HG02852 (cell line): ENCODE results near the gene CDKN1A.
"Not testable (repeated sequence)": the region's sequence is repeated elsewhere in the genome, so short reads cannot be mapped to it uniquely, and the experiment has no call there.

Experiments used
- ATAC-seq: cut with Tn5 transposase; IDR thresholded peaks from one replicate; pipeline ENCODE4 v1.9.1; 2021; ENCODE audit warnings: mild to moderate bottlenecking, moderate library complexity; ENCODE audit not compliant: unreplicated experiment

The CDKN1A gene

DNA sequence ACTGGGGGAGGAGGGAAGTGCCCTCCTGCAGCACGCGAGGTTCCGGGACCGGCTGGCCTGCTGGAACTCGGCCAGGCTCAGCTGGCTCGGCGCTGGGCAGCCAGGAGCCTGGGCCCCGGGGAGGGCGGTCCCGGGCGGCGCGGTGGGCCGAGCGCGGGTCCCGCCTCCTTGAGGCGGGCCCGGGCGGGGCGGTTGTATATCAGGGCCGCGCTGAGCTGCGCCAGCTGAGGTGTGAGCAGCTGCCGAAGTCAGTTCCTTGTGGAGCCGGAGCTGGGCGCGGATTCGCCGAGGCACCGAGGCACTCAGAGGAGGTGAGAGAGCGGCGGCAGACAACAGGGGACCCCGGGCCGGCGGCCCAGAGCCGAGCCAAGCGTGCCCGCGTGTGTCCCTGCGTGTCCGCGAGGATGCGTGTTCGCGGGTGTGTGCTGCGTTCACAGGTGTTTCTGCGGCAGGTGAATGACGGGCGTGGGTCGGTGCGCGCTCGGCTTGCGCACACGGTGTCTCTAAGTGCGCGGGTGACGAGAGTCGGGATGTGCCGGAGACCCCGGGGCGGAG lies at the start of gene CDKN1A:
Gene CDKN1A, plus strand, starts transcription at position 227 of the 555 bp plus-strand sequence. CDS start 5,388 bp downstream, outside the sequence.
- peak; percentile 52 for ATAC-seq

DNA sequence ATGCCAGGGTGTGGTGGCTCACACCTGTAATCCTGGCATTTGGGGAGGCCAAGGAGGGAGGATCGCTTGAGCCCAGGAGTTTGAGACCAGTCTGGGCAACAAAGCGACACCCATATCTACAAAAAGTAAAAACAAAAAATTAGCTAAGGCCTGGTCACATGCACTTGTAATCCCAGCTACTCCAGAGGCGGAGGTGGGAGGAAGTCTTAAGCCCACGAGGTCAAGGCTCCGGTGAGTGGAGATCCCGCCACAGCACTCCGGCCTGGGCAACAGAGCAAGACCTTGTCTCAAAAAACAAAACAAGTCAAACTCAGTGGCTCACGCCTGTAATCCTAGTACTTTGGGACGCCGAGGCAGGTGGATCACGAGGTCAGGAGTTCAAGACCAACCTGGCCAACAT lies 48.7 kb upstream of the CDKN1A start:
- ATAC-seq = no peak

DNA sequence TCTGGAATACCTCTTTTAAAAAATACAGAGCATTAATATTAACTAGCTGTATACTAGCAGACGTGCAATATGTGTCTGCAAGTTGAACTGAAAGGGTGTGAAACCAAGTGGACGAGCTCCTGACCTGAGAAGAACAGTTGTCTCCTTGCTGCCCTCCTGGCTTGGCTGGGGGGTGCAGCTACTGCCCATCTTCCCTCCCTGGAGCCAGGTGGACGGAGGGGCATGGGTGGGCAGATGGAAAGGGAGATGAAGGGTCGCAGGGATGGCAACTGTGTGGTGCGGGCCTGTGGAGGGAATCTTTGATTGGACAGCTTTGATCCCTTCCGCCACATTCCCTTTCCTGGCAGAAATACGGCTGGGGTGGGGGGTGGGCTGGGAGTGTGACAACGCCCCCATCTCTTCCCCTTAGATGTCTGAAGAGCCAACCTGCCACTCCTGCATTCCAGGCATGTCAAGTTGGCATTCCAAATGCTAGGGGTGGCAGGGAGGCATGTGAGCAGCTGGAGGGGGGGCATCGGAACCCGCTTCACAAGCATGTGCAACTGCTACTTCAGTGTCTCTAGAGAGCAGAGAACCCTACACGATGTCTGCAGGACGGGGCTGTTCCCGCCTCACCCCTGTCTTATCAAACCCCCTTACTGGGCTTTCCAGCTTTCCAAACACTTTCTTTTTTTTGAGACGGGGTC lies 47.0 kb upstream of the CDKN1A start:
- no peak for ATAC-seq

DNA sequence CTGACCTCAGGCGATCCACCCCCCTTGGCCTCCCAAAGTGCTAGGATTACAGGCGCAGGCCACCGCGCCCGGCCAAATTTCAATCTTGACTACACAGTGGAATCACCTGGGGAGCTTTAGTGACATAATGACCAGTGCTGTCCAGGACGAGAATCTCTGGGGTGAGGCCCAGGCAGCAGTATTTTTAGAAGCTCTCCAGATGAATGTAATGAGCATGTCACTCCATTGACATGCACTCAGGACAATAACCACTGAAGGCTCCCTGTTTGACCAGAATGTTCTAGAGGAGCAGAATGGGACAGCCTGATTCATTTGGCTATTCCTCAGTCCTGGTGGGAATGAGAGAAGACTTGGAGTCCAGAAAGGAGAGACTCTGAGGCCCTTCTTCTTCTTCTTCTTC lies 45.1 kb upstream of the CDKN1A start:
- no peak for ATAC-seq

DNA sequence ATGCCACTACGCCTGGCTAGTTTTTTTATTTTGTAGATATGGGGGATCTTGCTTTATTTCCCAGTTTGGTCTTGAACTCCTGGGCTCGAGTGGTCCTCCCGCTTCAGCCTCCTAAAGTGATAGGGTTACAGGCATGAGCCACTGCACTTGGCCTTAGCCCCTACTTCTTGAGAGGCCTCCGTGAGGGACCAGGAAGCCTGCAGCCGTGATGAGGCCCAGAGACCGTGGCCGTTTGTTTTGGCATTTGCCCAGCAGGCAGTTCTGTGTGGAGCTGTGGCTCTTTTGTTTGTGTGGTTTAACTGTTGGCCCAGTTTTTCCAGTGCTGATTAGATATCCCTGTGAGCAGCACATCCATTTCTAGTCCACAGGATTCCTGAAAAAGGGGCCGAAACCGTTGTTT lies 44.6 kb upstream of the CDKN1A start:
- no peak for ATAC-seq

DNA sequence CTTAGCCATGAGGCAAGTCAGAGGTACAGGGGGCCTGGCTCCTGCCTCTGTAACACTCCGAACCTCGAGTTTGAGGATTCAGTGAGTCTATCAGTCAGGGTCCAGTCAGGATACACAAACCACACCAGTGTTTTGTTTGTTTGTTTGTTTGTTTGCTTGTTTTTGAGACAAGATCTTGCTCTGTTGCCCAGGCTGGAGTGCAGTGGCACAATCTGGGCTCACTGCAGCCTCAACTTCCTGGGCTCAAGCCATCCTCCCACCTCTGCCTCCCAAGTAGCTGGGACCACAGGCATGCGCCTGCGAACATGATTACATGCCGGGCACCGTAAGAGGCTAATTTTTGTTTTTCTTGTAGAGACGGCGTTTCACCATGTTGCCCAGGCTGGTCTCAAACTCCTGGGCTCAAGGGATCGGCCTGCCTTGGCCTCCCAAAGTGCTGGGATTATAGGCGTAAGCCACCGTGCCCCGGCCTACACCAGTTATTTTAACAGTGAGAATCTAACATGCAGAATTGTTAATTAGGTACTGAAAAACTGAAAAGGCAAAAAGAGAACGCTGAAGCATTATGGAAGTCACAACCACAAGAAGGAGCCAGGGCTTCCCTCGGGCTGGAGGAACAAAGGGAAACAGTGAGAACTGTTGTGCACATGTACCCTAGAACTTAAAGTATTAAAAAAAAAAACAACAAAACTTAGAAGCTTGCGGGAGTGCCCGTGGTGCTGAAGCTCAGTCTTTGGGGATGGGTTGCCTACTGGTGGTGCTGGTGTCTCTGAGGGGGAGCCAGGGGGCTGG lies 44.0 kb upstream of the CDKN1A start:
- no peak for ATAC-seq

DNA sequence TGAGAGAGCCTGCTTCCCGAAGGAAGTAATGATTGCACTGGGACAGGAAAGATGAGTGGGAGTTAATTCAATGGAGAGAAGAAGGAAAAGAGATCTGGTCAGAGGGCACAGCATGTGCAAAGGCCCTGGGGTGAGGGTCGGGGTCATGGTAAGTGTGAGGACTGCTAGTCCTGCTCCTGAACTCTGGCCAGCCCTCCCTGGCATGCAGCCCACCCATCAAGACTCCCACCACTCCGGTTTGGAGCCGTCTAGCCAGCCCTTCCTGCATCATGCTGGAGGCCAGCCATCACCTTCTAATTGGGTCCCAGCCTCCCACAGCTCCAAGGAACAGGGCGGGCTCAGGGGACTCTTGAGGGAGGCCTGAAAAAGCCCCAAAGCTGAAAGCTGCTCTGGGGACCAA lies 42.2 kb upstream of the CDKN1A start:
- no peak for ATAC-seq

DNA sequence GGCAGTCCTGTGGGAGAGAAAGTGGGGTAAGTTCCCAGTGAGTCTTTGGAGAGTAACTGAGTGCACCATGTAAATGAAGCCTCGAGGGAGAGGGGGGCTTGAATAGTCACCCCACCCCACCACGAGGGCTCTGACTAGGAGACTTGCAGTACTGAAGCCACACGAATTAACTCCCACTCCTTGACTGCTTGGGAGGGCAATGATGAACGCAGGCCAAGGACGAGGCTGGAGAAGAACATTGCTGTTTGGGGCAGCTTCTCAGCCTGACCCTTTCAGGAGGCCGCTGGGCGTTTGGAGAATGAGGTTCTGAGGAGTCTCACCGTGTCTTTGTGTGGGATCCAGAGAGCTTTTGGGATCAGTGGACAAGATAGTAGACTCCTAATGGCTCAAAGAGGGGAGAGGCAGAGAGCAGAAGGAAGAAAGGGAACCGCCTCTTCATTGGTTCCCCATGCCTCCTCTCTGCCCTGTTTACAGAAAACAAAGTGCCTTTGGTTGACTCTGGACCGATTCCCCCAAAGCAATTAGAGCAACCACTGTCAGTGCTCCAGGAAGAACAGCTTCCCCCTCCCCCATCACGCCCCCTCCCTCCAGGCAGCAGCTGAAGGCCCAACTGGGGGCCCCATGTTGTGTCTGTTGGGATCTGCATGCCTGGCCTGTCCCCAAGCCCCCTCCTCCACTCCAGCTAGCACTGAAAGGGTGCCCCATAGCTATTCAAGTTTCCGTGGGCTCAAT lies 41.7 kb upstream of the CDKN1A start:
- no peak for ATAC-seq

DNA sequence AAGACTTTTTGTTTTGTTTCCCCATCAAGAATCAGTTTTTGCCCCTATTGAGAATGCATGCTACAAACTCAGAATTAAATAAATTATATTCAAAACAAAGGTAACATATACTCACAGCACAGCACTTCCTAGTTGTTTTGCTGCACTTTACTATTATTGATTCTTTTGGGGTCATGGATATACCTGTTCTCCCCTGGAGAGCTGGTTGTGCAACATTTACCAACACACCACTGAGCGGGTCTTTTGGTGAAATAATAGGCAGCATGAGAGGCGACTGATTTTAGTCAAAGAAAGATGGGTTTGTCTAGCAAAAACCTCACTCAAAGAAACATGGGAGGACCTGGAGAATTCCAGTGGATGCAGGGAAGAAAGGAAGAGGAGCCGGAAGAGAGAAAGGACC lies 39.9 kb upstream of the CDKN1A start:
- ATAC-seq = no peak

DNA sequence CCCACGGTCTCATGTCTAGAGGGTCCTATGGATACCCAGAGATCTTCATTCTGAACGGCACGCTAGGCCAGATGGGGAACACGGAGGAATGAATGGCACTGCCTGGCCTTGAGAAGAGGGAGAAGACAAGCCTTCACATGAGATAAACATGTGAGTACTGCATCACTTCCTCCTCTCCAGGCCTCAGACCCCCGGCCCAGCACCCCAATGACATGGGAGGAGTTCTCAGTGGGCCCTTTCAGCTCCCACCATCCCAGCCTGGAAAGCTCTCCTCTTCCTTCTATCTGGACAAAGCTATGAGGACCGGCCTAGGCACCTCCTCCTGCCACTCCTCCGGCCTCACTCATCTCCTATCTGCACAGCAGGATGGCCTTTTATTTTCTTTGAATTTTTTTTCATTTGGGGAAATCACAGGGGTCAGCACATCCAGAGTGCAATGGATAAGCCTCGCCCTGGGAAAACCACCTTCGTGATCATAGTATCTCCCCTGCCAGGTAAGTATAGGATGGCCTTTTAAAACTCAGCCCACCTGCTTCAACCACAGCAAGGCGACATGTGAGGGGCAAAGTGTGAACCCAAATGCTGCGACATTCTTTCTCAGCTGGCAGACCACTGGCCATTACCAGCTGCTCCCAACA lies 39.2 kb upstream of the CDKN1A start:
- ATAC-seq = no peak

DNA sequence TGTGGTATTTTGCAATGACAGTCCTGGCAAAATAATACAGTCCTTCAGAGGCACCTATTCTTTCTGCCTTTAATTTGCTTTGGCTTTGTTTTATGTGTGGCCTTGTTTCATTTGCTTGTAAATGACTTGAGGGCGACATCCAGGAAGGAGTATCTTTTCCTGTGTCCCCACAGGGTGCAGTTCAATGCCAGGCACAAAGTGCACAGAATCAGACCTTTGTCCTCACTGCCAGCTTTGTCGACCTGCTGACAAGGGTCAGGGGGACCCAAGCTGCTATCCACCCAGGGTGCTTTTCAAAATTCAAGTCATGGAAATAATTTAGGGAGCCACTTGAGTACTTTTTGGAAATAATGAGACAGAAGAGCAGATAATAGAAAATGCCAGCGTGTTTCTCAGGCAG lies 37.0 kb upstream of the CDKN1A start:
- no peak for ATAC-seq

DNA sequence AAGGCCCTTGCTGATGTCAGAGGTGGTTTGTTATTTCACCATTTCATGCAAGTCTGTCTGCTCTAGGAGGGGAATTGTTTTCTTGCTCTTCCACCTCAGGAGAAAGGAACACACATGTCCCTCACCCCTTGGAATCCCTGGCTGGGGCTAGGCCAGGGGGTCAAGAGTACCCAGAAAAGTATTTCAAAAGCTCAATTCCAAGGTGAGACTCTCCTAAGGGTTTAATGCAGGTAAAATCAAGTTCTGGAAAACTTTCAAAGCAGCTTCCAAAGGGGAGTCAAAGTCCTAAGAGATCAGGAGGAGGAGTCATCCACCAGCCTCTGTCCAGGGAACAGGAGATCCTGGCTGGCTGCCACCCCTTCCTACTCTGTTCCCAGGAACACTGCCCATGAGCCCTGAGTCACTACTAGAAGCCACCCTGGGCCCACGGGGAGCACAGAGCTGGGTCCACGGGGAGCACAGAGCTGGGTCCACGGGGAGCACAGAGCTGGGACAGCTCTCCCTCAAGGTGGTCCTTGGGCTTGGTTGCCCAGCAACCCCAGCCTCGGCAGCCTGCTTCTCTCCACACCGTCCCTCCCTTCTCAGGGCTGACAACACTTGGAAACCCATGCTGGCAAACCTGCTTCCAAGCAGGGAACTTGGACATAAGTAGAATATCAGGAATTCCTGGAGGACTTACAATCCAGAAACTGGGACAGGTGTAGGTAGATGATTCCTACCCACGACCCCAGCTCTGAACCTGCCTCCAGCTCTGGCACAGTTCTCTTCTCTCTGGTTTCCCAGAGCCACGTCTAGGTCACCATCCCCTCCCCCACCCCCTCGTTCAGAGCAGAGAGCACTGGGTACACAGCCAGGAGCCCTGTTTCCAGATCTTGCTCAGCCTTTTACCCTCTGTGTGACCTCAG lies 35.3 kb upstream of the CDKN1A start:
- no peak for ATAC-seq

DNA sequence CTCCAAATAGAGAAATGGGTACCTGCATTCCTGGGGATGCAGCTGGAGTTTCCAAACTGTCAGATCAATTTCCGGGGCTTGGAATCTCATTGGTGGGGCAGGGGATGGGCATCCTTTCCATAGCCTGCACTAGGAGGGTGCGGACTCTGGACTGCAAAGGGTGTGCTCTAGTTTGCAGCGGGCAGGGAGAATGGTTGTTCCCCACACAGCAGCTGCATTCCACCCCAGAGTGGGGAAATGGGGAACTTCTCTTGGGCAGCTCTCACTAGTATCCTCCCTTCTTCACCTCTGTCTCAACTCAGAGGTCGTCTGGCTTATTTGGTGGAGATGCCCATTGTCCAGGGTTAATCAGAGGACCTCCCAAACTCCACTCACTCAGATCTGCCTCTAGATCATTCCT lies 34.5 kb upstream of the CDKN1A start:
- ATAC-seq = no peak

DNA sequence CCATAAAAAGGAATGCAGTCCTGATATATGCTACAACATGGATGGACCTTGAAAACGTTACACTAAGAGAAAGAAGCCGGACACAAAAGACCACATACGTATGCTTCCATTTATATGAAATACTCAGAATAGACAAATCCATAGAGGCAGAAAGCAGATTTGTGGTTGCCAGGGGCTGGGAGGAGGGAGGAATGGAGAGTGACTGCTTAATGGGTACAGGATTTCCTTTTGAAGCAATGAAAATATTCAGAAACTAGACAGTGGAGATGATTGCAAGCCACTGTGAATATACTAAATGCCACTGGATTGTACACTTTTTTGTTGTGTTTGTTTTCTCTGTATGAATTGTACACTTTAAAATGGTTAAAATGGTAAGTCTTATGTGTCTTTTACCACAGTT lies 29.4 kb upstream of the CDKN1A start:
- no peak for ATAC-seq

DNA sequence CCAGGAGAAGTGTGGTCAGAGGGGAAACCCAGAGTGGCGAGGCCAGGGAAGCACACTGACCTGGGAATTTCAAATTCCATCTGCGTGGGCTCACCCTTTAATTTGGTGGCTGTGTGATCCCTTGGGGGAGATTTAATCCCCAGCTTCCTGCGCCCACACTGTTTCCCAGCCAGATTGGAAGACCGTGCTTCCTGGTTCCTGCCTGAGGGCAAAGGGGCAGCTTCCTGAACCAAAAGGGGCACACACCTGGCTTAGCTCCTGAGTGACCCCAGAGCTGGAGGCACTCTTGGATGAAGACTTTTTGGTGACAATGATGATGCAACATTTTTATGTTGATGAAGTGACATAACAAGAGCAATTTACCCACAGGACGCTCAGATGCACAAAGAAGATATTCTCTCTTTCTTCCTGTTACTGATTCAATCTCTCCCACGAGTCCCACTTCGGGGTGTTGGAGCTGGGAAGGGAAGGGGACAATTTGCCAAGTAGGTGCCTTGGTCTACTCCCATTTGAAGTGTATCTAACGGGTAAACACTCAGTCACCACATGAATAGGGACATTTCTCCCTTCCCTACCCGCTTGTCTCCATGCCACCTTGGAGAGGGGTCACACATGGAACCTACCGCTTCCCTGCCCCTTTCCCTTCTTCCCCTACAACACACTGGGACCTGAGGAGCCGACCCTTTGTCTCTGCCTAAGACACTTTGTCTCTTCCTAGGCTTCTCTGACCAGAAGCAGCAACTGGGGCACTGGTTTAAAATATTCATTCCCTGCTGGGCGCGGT lies 28.6 kb upstream of the CDKN1A start:
- no peak for ATAC-seq

DNA sequence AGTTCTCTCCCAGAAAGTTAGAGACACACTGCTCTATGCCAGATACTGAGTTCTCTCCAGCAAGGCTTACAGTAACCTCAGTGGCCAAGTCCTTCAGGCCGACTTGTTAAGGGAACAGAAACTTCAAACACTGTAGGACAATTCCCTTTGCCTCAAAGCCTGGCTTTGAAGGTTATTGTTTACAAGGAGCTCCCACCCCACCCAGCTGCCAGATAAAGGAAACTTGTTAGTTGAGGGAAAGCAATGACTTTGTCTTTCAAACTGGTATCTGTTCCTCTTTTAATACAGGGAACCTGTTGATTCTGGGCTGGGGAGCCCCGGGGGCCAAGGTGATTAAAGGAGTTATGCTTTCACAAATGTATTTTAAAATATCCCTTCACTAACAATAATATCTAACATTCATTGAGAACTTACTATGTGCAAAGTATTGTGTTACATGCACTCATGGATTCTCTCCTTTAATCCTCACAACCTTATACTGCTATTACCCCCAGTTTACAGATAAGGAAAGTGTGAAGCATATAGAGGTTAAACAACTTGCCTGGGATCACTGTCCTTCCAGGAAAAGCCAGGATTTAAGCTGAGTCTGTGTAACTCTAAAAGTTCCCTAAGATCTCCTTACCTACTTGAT lies 27.6 kb upstream of the CDKN1A start:
- ATAC-seq = peak; percentile 71

DNA sequence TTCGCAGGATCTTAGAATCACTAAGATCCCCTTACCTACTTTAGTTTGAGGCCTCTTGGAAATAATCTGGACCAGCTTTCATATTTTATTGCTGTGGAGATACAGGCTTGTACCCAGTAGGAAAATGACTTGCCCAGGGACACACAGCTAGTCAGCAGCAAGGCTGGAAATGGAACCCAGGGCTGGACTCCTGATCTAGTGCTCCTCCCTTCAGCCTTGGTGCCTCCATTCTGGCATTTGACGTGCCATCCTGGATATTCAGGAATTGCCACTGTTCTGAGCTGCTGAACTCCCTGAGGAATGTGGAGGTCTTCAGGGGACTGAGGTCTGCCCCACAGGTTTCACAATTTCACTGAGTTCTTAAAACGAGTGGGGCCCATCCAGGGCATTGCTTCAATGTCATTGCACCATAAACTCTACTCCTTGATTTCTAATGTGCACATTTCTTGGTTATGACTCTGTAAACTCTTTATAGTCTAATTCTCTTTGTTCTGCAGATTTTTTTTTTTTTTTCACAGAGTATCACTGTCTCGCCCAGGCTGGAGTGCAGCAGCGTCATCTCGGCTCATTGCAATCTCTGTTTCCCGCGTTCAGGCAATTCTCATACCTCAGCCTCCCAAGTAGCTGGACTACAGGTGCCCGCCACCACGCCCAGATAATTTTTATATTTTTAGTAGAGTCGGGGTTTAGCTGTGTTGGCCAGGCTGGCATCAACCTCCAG lies 26.7 kb upstream of the CDKN1A start:
- no peak for ATAC-seq

DNA sequence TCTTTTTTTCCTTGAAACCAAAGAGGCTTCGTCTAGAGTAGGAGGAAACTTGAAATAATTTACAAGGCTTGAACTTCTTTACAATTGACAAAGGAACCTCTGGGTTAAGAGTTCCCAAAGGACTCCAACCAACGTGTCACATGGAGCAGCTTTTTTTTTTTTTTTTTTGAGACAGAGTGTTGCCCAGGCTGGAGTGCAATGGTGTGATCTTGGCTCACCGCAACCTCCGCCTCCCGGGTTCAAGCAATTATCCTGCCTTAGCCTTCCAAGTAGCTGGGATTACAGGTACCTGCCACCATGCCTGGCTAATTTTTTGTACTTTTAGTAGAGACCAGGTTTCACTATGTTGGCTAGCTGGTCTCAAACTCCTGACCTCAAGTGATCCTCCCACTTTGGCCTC lies 24.0 kb upstream of the CDKN1A start:
- not testable (repeated sequence) for ATAC-seq
